ENCODE data around the gene PLCG2.
"Not testable (repeated sequence)": the region's sequence is repeated elsewhere in the genome, so short reads cannot be mapped to it uniquely, and the experiment has no call there.

Gene PLCG2

DNA sequence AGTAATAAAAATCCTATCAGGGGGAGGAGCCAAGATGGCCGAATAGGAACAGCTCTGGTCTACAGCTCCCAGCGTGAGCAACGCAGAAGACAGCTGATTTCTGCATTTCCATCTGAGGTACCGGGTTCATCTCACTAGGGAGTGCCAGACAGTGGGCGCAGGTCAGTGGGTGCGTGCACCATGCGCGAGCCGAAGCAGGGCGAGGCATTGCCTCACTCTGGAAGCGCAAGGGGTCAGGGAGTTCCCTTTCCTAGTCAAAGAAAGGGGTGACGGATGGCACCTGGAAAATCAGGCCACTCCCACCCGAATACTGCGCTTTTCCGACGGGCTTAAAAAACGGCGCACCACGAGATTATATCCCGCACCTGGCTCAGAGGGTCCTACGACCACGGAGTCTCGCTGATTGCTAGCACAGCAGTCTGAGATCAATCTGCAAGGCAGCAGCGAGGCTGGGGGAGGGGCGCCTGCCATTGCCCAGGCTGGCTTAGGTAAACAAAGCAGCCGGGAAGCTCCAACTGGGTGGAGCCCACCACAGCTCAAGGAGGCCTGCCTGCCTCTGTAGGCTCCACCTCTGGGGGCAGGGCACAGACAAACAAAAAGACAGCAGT, 198.3 kb downstream of the PLCG2 start:
- not testable (repeated sequence) for H3K27ac ChIP-seq (ENCODE audit: insufficient read depth, low read length, poor library complexity, severe bottlenecking); H3K9me3 ChIP-seq (ENCODE audit: control insufficient read depth, low read length); H3K27me3 ChIP-seq (replicated peaks; ENCODE audit: control insufficient read depth, insufficient read depth, low read length, poor library complexity, severe bottlenecking); DNase-seq; H3K4me3 ChIP-seq (ENCODE audit: insufficient read depth, low read depth, low read length, poor library complexity, severe bottlenecking); H3K36me3 ChIP-seq (ENCODE audit: control insufficient read depth, insufficient read depth, low read length); H3K4me1 ChIP-seq (ENCODE audit: control insufficient read depth, insufficient read depth, low read length, poor library complexity, severe bottlenecking)

- no peaks in the 10 kb centered on the region for H3K4me1 ChIP-seq (ENCODE audit: control insufficient read depth, insufficient read depth, low read length, poor library complexity, severe bottlenecking)
Measured at GRCh38 chr16:81987121-81987520, 208.0 kb downstream of the PLCG2 start.

DNA sequence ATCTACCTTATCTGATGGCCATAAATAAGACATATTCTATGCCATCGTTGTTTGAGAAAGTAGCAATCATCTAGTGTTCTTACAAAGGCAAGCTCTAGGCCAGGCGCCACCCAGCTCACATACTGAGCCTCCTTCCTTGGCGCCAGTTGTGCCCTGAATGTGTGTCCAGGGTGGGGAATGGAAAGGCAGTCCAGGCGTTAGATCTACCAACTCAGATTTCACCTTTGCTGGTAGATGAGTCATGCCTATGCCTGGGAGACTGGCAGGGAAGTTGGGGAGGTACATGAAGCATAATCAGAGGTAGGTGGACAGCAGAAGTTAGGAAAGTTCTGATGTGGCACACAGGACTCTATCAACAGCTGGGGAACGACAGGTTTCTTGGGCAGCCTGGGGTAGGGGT, 208.6 kb downstream of the PLCG2 start:
- Histone ChIP-seq H3K27ac (ENCODE audit: insufficient read depth, low read length, poor library complexity, severe bottlenecking) (no peak overlapping the region), H3K27me3 (replicated peaks; ENCODE audit: control insufficient read depth, insufficient read depth, low read length, poor library complexity, severe bottlenecking) (no peaks in the 10 kb centered on the region), H3K36me3 (ENCODE audit: control insufficient read depth, insufficient read depth, low read length) (no peaks in the 10 kb centered on the region), H3K9me3 (ENCODE audit: control insufficient read depth, low read length) (no peaks in the 10 kb centered on the region), H3K4me3 (ENCODE audit: insufficient read depth, low read depth, low read length, poor library complexity, severe bottlenecking) (no peak overlapping the region), H3K4me1 (ENCODE audit: control insufficient read depth, insufficient read depth, low read length, poor library complexity, severe bottlenecking) (no peaks in the 10 kb centered on the region)
- no peak for DNase-seq

More at GRCh38 chr16:81987121-81987520, 208.0 kb downstream of the PLCG2 start:
- Histone ChIP-seq H3K36me3 (ENCODE audit: control insufficient read depth, insufficient read depth, low read length) (no peaks in the 10 kb centered on the region), H3K27me3 (replicated peaks; ENCODE audit: control insufficient read depth, insufficient read depth, low read length, poor library complexity, severe bottlenecking) (no peaks in the 10 kb centered on the region), H3K9me3 (ENCODE audit: control insufficient read depth, low read length) (no peaks in the 10 kb centered on the region), H3K27ac (ENCODE audit: insufficient read depth, low read length, poor library complexity, severe bottlenecking) (no peak overlapping the region), H3K4me3 (ENCODE audit: insufficient read depth, low read depth, low read length, poor library complexity, severe bottlenecking) (no peak overlapping the region)
- DNase-seq, result no peak

DNA sequence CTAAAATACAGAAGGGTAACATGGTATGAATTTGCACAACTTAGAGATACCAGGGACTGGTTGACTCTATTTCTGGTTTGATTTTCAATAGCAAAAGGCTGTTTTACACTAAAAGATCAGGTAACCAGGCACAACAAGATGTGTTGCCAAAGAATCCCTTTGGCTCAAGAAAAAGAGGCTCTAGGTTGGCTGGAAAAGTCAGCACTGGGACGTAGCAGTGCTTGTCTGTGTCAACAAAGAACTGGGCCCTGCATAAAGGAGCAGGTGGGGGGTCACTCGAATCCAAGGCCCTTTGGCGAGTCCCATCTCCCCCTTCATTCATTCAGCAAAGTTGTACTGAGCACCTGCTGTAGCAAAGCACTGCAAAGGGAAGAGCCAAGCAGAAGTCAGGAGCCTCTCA, 213.8 kb downstream of the PLCG2 start:
- no peaks in the 10 kb centered on the region for H3K36me3 ChIP-seq (ENCODE audit: control insufficient read depth, insufficient read depth, low read length)
- no peaks in the 10 kb centered on the region for H3K9me3 ChIP-seq (ENCODE audit: control insufficient read depth, low read length)
- no peak for DNase-seq
- no peak overlapping the region for H3K27ac ChIP-seq (ENCODE audit: insufficient read depth, low read length, poor library complexity, severe bottlenecking)
- no peaks in the 10 kb centered on the region for H3K27me3 ChIP-seq (replicated peaks; ENCODE audit: control insufficient read depth, insufficient read depth, low read length, poor library complexity, severe bottlenecking)
- H3K4me3 ChIP-seq (ENCODE audit: insufficient read depth, low read depth, low read length, poor library complexity, severe bottlenecking), result no peak overlapping the region
- no peaks in the 10 kb centered on the region for H3K4me1 ChIP-seq (ENCODE audit: control insufficient read depth, insufficient read depth, low read length, poor library complexity, severe bottlenecking)

GRCh38 chr16:81994485-81994884, 215.4 kb downstream of the PLCG2 start:
- no peak overlapping the region for H3K4me3 ChIP-seq (ENCODE audit: insufficient read depth, low read depth, low read length, poor library complexity, severe bottlenecking)
- H3K9me3 ChIP-seq (ENCODE audit: control insufficient read depth, low read length), result no peaks in the 10 kb centered on the region
- H3K27ac ChIP-seq (ENCODE audit: insufficient read depth, low read length, poor library complexity, severe bottlenecking), result no peak overlapping the region
- no peaks in the 10 kb centered on the region for H3K27me3 ChIP-seq (replicated peaks; ENCODE audit: control insufficient read depth, insufficient read depth, low read length, poor library complexity, severe bottlenecking)
- no peak for DNase-seq
- peaks cover 6% of the 10 kb centered on the region for H3K36me3 ChIP-seq (ENCODE audit: control insufficient read depth, insufficient read depth, low read length)
- H3K4me1 ChIP-seq (ENCODE audit: control insufficient read depth, insufficient read depth, low read length, poor library complexity, severe bottlenecking), result no peaks in the 10 kb centered on the region

- Histone ChIP-seq H3K9me3 (ENCODE audit: control insufficient read depth, low read length) (no peaks in the 10 kb centered on the region), H3K36me3 (ENCODE audit: control insufficient read depth, insufficient read depth, low read length) (peaks cover 11% of the 10 kb centered on the region), H3K27ac (ENCODE audit: insufficient read depth, low read length, poor library complexity, severe bottlenecking) (no peak overlapping the region), H3K4me1 (ENCODE audit: control insufficient read depth, insufficient read depth, low read length, poor library complexity, severe bottlenecking) (no peaks in the 10 kb centered on the region), H3K27me3 (replicated peaks; ENCODE audit: control insufficient read depth, insufficient read depth, low read length, poor library complexity, severe bottlenecking) (no peaks in the 10 kb centered on the region), H3K4me3 (ENCODE audit: insufficient read depth, low read depth, low read length, poor library complexity, severe bottlenecking) (no peak overlapping the region)
- DNase-seq, result no peak
Measured at GRCh38 chr16:81995651-81996050, 216.6 kb downstream of the PLCG2 start.

- no peak for DNase-seq
- H3K4me3 ChIP-seq (ENCODE audit: insufficient read depth, low read depth, low read length, poor library complexity, severe bottlenecking), result no peak overlapping the region
- H3K36me3 ChIP-seq (ENCODE audit: control insufficient read depth, insufficient read depth, low read length), result peaks cover 11% of the 10 kb centered on the region
- no peaks in the 10 kb centered on the region for H3K4me1 ChIP-seq (ENCODE audit: control insufficient read depth, insufficient read depth, low read length, poor library complexity, severe bottlenecking)
- no peak overlapping the region for H3K27ac ChIP-seq (ENCODE audit: insufficient read depth, low read length, poor library complexity, severe bottlenecking)
- H3K27me3 ChIP-seq (replicated peaks; ENCODE audit: control insufficient read depth, insufficient read depth, low read length, poor library complexity, severe bottlenecking), result no peaks in the 10 kb centered on the region
- H3K9me3 ChIP-seq (ENCODE audit: control insufficient read depth, low read length), result no peaks in the 10 kb centered on the region
Measured at GRCh38 chr16:81996664-81997509, 217.8 kb downstream of the PLCG2 start.

GRCh38 chr16:81997738-81998137, 218.6 kb downstream of the PLCG2 start:
- Histone ChIP-seq H3K36me3 (ENCODE audit: control insufficient read depth, insufficient read depth, low read length) (peaks cover 11% of the 10 kb centered on the region), H3K27ac (ENCODE audit: insufficient read depth, low read length, poor library complexity, severe bottlenecking) (no peak overlapping the region), H3K4me1 (ENCODE audit: control insufficient read depth, insufficient read depth, low read length, poor library complexity, severe bottlenecking) (no peaks in the 10 kb centered on the region), H3K4me3 (ENCODE audit: insufficient read depth, low read depth, low read length, poor library complexity, severe bottlenecking) (no peak overlapping the region), H3K9me3 (ENCODE audit: control insufficient read depth, low read length) (no peaks in the 10 kb centered on the region), H3K27me3 (replicated peaks; ENCODE audit: control insufficient read depth, insufficient read depth, low read length, poor library complexity, severe bottlenecking) (no peaks in the 10 kb centered on the region)
- no peak for DNase-seq

GRCh38 chr16:82002831-82003230, 223.7 kb downstream of the PLCG2 start:
- Histone ChIP-seq H3K36me3 (ENCODE audit: control insufficient read depth, insufficient read depth, low read length) (peaks cover 11% of the 10 kb centered on the region), H3K4me3 (ENCODE audit: insufficient read depth, low read depth, low read length, poor library complexity, severe bottlenecking) (no peak overlapping the region), H3K9me3 (ENCODE audit: control insufficient read depth, low read length) (no peaks in the 10 kb centered on the region), H3K27ac (ENCODE audit: insufficient read depth, low read length, poor library complexity, severe bottlenecking) (no peak overlapping the region), H3K4me1 (ENCODE audit: control insufficient read depth, insufficient read depth, low read length, poor library complexity, severe bottlenecking) (no peaks in the 10 kb centered on the region), H3K27me3 (replicated peaks; ENCODE audit: control insufficient read depth, insufficient read depth, low read length, poor library complexity, severe bottlenecking) (no peaks in the 10 kb centered on the region)
- no peak for DNase-seq

DNA sequence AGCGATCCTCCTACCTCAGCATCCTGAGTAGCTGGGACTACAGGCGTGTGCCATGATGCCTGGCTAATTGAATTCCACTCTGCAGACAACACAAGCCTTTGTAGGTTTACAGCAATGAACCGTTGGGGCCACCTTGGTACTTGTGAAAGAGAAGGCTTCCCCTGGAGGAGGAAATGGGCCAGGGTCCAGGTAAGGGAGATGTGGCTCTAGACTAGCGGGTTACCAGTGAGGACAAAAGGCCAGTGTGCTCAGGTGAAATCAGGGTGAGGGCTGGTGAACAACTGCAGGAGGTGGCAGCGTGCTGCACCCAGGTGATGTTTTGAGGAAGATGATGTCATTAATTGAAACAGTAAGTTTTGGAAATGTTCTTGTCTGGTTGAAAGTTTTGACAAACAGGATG, 225.5 kb downstream of the PLCG2 start:
- H3K9me3 ChIP-seq (ENCODE audit: control insufficient read depth, low read length), result no peaks in the 10 kb centered on the region
- no peak overlapping the region for H3K4me3 ChIP-seq (ENCODE audit: insufficient read depth, low read depth, low read length, poor library complexity, severe bottlenecking)
- no peak for DNase-seq
- no peaks in the 10 kb centered on the region for H3K27me3 ChIP-seq (replicated peaks; ENCODE audit: control insufficient read depth, insufficient read depth, low read length, poor library complexity, severe bottlenecking)
- H3K4me1 ChIP-seq (ENCODE audit: control insufficient read depth, insufficient read depth, low read length, poor library complexity, severe bottlenecking), result no peaks in the 10 kb centered on the region
- peaks cover 3% of the 10 kb centered on the region for H3K36me3 ChIP-seq (ENCODE audit: control insufficient read depth, insufficient read depth, low read length)
- no peak overlapping the region for H3K27ac ChIP-seq (ENCODE audit: insufficient read depth, low read length, poor library complexity, severe bottlenecking)

Measured in effector memory CD4-positive, alpha-beta T cell (primary cell).